ENCODE data around the gene HS3ST3A1. TPM values are rescaled to one million over a fixed set of nuclear protein-coding genes. Genes with fewer than 3 reads are reported as not detected.

The HS3ST3A1 gene
- total and polyA plus RNA-seq, 2 of the 8 experiments (the other 6 are each of a cell fraction or from before 2014, with no cell fraction given): 5.4 to 5.7 TPM

DNA sequence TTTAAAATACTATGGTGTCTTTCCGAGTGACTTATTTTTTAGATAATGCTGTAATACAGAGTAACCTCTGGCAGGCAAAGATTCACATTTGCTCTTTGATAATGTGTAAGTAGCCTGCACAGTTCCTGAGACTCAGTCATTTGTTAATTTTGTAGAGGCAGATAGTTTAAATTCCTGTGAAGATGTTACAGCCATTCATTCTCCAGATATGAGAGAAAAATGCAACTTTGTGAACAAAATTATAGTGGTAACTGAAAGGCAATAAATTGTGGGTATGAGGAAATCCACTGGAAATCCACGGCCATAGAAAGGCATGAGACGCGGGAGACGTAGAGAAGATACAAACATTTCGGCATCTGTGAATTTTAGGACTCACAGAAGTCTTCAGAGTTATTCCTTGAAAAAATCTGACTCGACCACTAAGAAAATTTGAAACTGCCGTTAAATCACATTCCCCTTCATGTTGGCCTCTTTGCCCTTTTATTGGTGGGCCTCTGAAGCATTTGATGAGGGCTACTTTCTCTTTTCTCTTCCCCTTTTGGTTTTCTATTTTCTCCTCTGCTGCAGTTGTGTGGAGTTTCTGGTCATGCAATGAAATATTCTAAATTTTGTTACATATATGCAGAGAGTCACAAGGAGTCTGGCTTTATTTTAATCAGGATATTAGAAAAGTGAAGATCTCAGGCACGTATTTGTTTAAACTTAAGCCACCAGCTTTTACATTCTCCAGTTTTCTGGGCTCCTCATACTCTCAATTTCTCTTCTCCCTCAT lies 18.8 kb downstream of the HS3ST3A1 start (continued):
- no peak for TF ChIP-seq CREB1 (IDR thresholded peaks at IDR 0.05)
- TF ChIP-seq SP2 (IDR thresholded peaks at IDR 0.05; ENCODE audit: low read length): no peak
- no peak for TF ChIP-seq NANOG (IDR thresholded peaks at IDR 0.05; ENCODE audit: insufficient read depth, low read depth, low read length, poor library complexity, severe bottlenecking)
- no peak for TF ChIP-seq SP4 (IDR thresholded peaks at IDR 0.05; ENCODE audit: low read length)
- no peak for TF ChIP-seq SRF (IDR thresholded peaks at IDR 0.05; ENCODE audit: low read depth, low read length)
- TF ChIP-seq ASH2L (IDR thresholded peaks at IDR 0.05; ENCODE audit: low read length): no peak
- TF ChIP-seq GTF2F1 (IDR thresholded peaks at IDR 0.05; ENCODE audit: borderline replicate concordance, low read depth, low read length): no peak
